Sigmoid colon (tissue), 4 donors: ENCODE data around the gene EGR2.

Experiments used
- CTCF ChIP-seq, 4 experiments: fragments of 450-650 bp in 3 of 4; fragments of 200-600 bp in 1 of 4; IDR thresholded peaks; one replicate each; pipeline ENCODE4 v1.5.1; 2016 to 2019; ENCODE audit warnings: antibody characterized with exemption in 4 of 4, mild to moderate bottlenecking in 3 of 4, moderate library complexity in 2 of 4
- EP300 ChIP-seq, 4 donors: sonication (generic); formaldehyde crosslinking; IDR thresholded peaks; one replicate each; pipeline ENCODE4 v1.6.1; 2017; ENCODE audit warnings: antibody characterized with exemption in 4 of 4
- POLR2AphosphoS5 ChIP-seq, 4 donors: sonication (generic); formaldehyde crosslinking; IDR thresholded peaks; one replicate each; pipeline ENCODE4 v1.6.1; 2017; ENCODE audit warnings: antibody characterized with exemption in 4 of 4

DNA sequence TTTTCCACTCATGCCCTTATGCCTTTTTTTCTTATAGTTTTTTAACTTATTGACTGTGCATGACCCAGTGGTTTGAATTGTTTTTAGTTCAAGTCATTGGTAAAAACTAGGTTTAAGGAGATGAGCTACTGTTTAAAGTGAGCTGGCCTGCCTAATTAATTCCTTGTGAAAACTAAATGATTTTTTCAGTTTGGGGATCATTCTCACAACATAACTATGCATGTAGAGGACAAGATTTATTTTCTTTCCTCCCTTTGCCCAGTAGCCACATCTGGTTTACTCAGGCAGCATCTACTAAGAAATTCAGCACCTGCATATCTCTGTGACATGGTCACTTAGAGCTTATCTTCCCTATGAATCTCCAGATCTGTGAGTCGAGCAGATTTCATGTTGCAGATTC is 9.9 kb downstream of the EGR2 start:
- TF ChIP-seq EP300 (IDR thresholded peaks at IDR 0.05) (no peak), CTCF (IDR thresholded peaks at IDR 0.05) (no peak), POLR2AphosphoS5 (IDR thresholded peaks at IDR 0.05) (no peak)
